Nephron (organoid): ENCODE data around the gene CYTH1.
"Not testable (repeated sequence)": the region's sequence is repeated elsewhere in the genome, so short reads cannot be mapped to it uniquely, and the experiment has no call there.

ENCODE experiments used
- H3K27ac Mint-ChIP-seq, 3 experiments: 2 replicates each; pipeline ENCODE4 v1.8.0; 2020; ENCODE audit warnings: mixed read lengths in 3 of 3, mild to moderate bottlenecking in 2 of 3, moderate library complexity in 1 of 3
- H3K27me3 Mint-ChIP-seq: 2 replicates; pipeline ENCODE4 v1.8.0; 2021; ENCODE audit warnings: low read depth, mild to moderate bottlenecking, moderate library complexity, mixed read lengths
- H3K36me3 Mint-ChIP-seq: 2 replicates; pipeline ENCODE4 v1.8.0; 2020; ENCODE audit warnings: low read depth, mixed read lengths
- H3K4me1 Mint-ChIP-seq: 2 replicates; pipeline ENCODE4 v1.8.0; 2020; ENCODE audit warnings: mixed read lengths
- H3K4me3 Mint-ChIP-seq, 3 experiments: 2 replicates each; pipeline ENCODE4 v1.8.0; 2020; ENCODE audit warnings: mild to moderate bottlenecking in 3 of 3, mixed read lengths in 3 of 3, moderate library complexity in 2 of 3
- H3K9me3 Mint-ChIP-seq: 2 replicates; pipeline ENCODE4 v1.8.0; 2020; ENCODE audit warnings: mixed read lengths
- CTCF ChIP-seq, 3 experiments: fragments of 200-600 bp; sonication (generic); IDR thresholded peaks; one replicate each; pipeline ENCODE4 v1.5.0; 2021; ENCODE audit warnings: antibody characterized with exemption in 3 of 3; ENCODE audit not compliant: unreplicated experiment in 3 of 3

Gene CYTH1

GRCh38 chr17:78784352-78784751 lies 2.3 kb upstream of the CYTH1 start:
- no peaks in the 10 kb centered on the region for H3K9me3 Mint-ChIP-seq
- H3K4me3 Mint-ChIP-seq: peak overlapping the region; percentile 72 to 86 (median 83)
- peak overlapping the region; percentile 76 to 82 (median 80) for H3K27ac Mint-ChIP-seq
- TF ChIP-seq CTCF (IDR thresholded peaks at IDR 0.05; ENCODE audit: unreplicated experiment in 3 of 3): no peak
- peaks cover 28% of the 10 kb centered on the region for H3K4me1 Mint-ChIP-seq
- peaks cover 4% of the 10 kb centered on the region for H3K27me3 Mint-ChIP-seq
- H3K36me3 Mint-ChIP-seq: peaks cover 4% of the 10 kb centered on the region

GRCh38 chr17:78783711-78784324 lies 1.7 kb upstream of the CYTH1 start:
- peak overlapping the region; percentile 76 to 82 (median 80) for H3K27ac Mint-ChIP-seq
- H3K36me3 Mint-ChIP-seq: peaks cover 4% of the 10 kb centered on the region

GRCh38 chr17:78781104-78781892 lies 775 bp downstream of the CYTH1 start:
- TF ChIP-seq CTCF (IDR thresholded peaks at IDR 0.05; ENCODE audit: unreplicated experiment in 3 of 3): no peak
- Mint-ChIP-seq H3K4me1 (peaks cover 21% of the 10 kb centered on the region), H3K36me3 (no peaks in the 10 kb centered on the region), H3K9me3 (no peaks in the 10 kb centered on the region), H3K4me3 (peak overlapping the region; percentile 82 to 92 (median 91)), H3K27me3 (peaks cover 4% of the 10 kb centered on the region), H3K27ac (peak overlapping the region in 2 of 3 experiments; percentile 67 to 85)

More at GRCh38 chr17:78783711-78784324, 1.7 kb upstream of the CYTH1 start:
- TF ChIP-seq CTCF (IDR thresholded peaks at IDR 0.05; ENCODE audit: unreplicated experiment in 3 of 3): no peak
- Mint-ChIP-seq H3K9me3 (no peaks in the 10 kb centered on the region), H3K27me3 (peaks cover 4% of the 10 kb centered on the region), H3K4me1 (peaks cover 26% of the 10 kb centered on the region), H3K4me3 (peak overlapping the region; percentile 72 to 86 (median 83))

GRCh38 chr17:78780335-78780734 lies 1.7 kb downstream of the CYTH1 start:
- peaks cover 23% of the 10 kb centered on the region for H3K4me1 Mint-ChIP-seq

GRCh38 chr17:78779850-78780249 lies 2.2 kb downstream of the CYTH1 start:
- H3K27me3 Mint-ChIP-seq: peaks cover 4% of the 10 kb centered on the region
- H3K36me3 Mint-ChIP-seq: no peaks in the 10 kb centered on the region
- TF ChIP-seq CTCF (IDR thresholded peaks at IDR 0.05; ENCODE audit: unreplicated experiment in 3 of 3): no peak
- H3K4me1 Mint-ChIP-seq: peaks cover 26% of the 10 kb centered on the region
- H3K27ac Mint-ChIP-seq: peak overlapping the region; percentile 59 to 86 (median 74)
- H3K4me3 Mint-ChIP-seq: peak overlapping the region; percentile 76 to 83 (median 78)
- no peaks in the 10 kb centered on the region for H3K9me3 Mint-ChIP-seq

More at GRCh38 chr17:78780335-78780734, 1.7 kb downstream of the CYTH1 start:
- Mint-ChIP-seq H3K4me3 (peak overlapping the region; percentile 76 to 83 (median 78)), H3K9me3 (no peaks in the 10 kb centered on the region), H3K27ac (peak overlapping the region; percentile 59 to 86 (median 74)), H3K36me3 (no peaks in the 10 kb centered on the region), H3K27me3 (peaks cover 4% of the 10 kb centered on the region)
- TF ChIP-seq CTCF (IDR thresholded peaks at IDR 0.05; ENCODE audit: unreplicated experiment in 3 of 3): no peak

GRCh38 chr17:78779286-78779651 lies 2.8 kb downstream of the CYTH1 start:
- Mint-ChIP-seq H3K27ac (peak overlapping the region in 2 of 3 experiments; percentile 59 to 74), H3K4me1 (peaks cover 32% of the 10 kb centered on the region), H3K4me3 (peak overlapping the region; percentile 76 to 83 (median 78))
- not testable (repeated sequence) for H3K27me3 Mint-ChIP-seq, H3K36me3 Mint-ChIP-seq, H3K9me3 Mint-ChIP-seq
